Mucosa of rectum (tissue), 2 donors: ENCODE data around the gene TEDC2.
"Not testable (repeated sequence)": the region's sequence is repeated elsewhere in the genome, so short reads cannot be mapped to it uniquely, and the experiment has no call there.

Source experiments
- H3K27ac ChIP-seq, 2 donors: one replicate each; pipeline ENCODE4 v1.7.0; 2013; ENCODE audit warnings: inconsistent platforms in 2 of 2, low read depth in 2 of 2, low read length in 2 of 2
- H3K27me3 ChIP-seq, 2 donors: one replicate each; pipeline ENCODE4 v1.7.0; 2013; ENCODE audit warnings: low read length in 2 of 2; ENCODE audit not compliant: control insufficient read depth in 2 of 2, insufficient read depth in 2 of 2
- H3K36me3 ChIP-seq, 2 donors: one replicate each; pipeline ENCODE4 v1.7.0; 2013; ENCODE audit warnings: low read length in 2 of 2; ENCODE audit not compliant: control insufficient read depth in 2 of 2, insufficient read depth in 2 of 2
- H3K4me1 ChIP-seq, 2 donors: one replicate each; pipeline ENCODE4 v1.7.0; 2013; ENCODE audit warnings: low read length in 2 of 2, mild to moderate bottlenecking in 1 of 2; ENCODE audit not compliant: control insufficient read depth in 2 of 2, insufficient read depth in 2 of 2
- H3K4me3 ChIP-seq, 2 donors: one replicate each; pipeline ENCODE4 v1.7.0; 2013; ENCODE audit warnings: low read length in 2 of 2
- H3K9ac ChIP-seq, 2 donors: one replicate each; pipeline ENCODE4 v1.7.0; 2013; ENCODE audit warnings: low read length in 2 of 2, low read depth in 1 of 2, mild to moderate bottlenecking in 1 of 2
- H3K9me3 ChIP-seq, 2 donors: one replicate each; pipeline ENCODE4 v1.7.0; 2013; ENCODE audit warnings: low read length in 2 of 2; ENCODE audit not compliant: control insufficient read depth in 2 of 2
- donor health status: healthy.
- donor health status: Normal muscosa, but diverticular disease.

TEDC2 gene

DNA sequence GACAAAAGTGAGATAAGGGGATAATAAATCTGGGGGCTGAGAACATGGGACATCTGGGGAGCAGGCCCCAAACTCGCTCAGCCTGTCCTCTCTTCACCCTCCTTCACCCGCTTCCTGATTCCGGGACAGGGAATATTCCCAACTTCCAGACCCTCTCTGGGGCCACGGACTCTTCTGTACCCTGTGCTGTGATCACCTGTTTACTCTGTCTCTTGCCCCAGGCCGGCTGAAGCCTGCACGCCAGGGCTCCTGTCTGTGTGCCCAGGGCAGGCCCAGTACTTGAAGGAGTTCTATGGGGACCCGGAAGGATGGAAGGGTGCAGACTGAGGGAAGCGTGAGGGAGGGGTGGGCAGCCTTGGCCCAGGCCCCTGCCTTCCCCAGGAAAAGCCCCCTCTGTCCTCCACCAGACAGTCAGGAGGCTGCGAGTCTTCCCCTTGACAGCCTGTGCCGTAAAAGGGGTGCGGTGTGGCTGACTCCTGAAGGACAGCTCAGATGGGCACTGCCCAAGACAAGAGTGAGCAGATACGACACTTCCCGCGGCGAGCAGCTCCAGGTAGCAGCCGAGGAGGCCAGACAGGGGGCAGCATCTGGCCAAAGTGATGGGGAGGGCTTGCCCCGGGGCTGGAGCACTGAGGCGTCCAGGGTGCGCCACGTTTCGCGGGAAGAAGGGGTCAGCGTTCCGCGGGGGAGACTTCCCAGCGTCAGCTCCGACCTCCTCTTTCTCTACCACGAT, 31.7 kb upstream of the TEDC2 start:
- peak overlapping the region; percentile 43 to 67 for H3K27ac ChIP-seq
- peak overlapping the region; percentile 68 to 78 for H3K9ac ChIP-seq
- H3K4me3 ChIP-seq, result peak overlapping the region; percentile 74 to 77
- H3K4me1 ChIP-seq, result peaks cover 12 to 17% of the 10 kb centered on the region in 2 donors
- H3K9me3 ChIP-seq, result no peaks in the 10 kb centered on the region
- peaks cover 0 to 3% of the 10 kb centered on the region in 2 donors for H3K36me3 ChIP-seq
- H3K27me3 ChIP-seq, result no peaks in the 10 kb centered on the region

DNA sequence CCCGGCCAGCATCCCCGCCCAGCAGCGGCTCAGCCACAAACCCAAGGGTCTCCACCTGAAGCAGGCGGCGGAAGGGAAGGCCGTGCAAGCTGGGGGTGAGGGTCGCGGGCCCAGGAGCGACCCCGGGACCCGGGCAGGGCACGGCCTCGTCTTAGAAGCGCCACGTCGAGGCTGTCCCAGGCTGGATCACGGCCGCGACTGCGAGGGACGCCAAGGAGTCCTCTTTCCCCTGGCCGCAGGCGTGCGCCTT, 31.2 kb upstream of the TEDC2 start:
- Histone ChIP-seq H3K9ac (peak overlapping the region; percentile 68 to 78), H3K4me1 (peaks cover 12 to 17% of the 10 kb centered on the region in 2 donors), H3K36me3 (peaks cover 0 to 3% of the 10 kb centered on the region in 2 donors), H3K27me3 (no peaks in the 10 kb centered on the region), H3K27ac (peak overlapping the region; percentile 43 to 67), H3K4me3 (peak overlapping the region; percentile 74 to 77), H3K9me3 (no peaks in the 10 kb centered on the region)

DNA sequence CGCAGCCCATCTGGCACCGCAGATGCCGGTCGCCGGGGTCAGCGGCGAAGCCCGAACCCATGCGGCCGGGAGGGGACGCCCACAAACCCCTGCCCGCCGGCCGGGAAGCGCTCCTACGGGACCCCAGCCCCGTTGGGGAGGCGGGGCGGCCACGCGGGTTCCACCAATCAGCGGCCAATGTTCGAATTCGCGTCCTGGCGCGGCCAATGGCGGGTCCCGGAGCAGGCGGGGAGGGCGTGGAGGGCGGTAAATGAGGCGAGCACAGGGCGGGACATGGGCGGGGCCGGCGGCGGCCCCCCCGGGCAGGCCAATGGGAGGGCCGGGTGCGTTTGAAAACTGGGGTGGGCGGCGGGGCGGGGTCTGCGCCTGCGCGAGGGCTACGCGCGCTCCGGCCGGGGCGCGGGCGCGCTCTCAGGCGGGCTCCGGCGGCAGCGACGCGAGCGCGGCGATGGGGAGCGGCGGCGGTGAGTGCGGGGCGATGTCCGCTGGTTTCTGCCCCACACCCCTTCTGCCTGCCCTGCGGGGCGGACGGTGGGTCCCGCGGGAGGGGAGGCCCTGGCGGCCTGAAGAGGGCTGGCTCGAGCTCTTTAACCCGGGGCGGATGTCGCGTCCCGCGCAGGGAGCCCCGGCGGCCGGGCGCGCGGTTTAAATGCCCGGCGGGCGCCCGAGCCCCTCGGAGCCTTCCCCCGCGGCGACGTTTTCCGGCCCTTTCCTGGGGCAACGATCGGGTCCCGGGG, 30.7 kb upstream of the TEDC2 start, which contains the start of gene CCNF:
Gene CCNF (plus strand): TSS at position 414 of the 737 bp plus-strand sequence. CDS start 35 bp downstream, at position 449.
- Histone ChIP-seq H3K4me1 (peaks cover 12 to 17% of the 10 kb centered on the region in 2 donors), H3K36me3 (peaks cover 0 to 3% of the 10 kb centered on the region in 2 donors), H3K4me3 (peak within 1 kb of the TSS; percentile 77 to 79), H3K27me3 (no peaks in the 10 kb centered on the region), H3K9me3 (no peaks in the 10 kb centered on the region), H3K9ac (peak within 1 kb of the TSS; percentile 68 to 78), H3K27ac (peak within 1 kb of the TSS; percentile 43 to 67)

DNA sequence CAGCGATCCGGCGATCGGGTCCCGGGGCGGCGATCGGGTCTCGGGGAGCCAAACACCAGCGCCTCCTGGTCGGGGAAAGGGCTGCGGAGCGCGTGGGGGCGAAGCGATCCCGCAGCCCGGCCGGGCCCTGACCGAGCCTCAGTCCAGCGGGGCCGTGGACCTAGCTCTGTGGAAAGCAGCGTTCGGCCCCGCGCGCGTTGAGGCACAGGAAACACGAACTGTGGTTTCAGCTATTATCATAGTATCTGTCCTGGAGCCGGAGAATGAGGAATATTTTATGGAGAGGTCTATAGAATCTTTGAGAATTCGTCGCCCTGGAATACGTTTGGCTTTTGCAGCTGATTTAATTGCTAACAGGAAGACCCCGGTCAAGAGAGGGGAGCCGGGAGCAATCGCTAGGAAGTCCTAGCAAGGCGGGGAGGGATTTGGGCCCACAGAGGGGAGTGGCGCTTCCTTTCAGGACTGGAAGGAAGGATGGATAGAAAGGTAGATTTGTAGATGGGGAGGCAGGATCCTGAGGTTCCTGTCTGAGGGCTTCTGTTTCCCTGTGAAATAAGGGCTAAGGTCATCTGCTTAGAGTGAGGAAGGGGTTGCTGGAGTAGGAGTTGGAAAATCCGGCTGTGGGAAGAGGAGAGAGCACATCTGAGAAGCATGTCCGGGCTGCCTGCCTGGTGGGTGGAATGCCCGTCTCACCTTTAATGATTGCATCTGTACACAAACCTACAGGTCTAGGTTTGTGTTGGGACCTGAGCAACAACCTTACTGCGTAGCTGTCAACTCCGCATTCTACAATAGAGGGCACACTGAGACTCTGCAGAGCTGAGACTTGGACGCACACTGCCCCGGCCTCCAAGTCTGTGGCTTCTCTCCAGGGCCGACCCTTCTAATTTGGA, 29.9 kb upstream of the TEDC2 start:
- peak overlapping the region; percentile 56 to 78 for H3K9ac ChIP-seq
- peaks cover 12 to 17% of the 10 kb centered on the region in 2 donors for H3K4me1 ChIP-seq

DNA sequence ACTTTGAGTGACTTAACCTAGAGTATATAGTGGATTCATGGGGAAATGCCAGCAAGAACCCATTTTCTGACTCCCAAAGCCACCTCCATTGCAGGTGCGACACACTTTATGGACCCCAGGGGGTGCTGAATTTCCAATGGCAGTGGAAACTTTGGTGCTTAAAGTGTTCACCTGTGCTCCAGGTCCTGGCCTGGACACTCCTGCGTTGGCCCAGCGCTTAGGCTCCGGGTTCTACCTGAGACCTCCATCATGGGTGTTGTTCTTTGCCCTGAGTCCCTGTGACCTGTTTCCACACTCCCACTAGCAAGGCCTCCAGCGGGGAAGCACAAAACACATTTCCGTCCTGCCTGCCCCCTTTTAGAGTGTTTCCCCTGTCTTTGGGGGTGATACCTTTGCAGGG, 27.6 kb upstream of the TEDC2 start:
- Histone ChIP-seq H3K9me3 (no peaks in the 10 kb centered on the region), H3K4me1 (peaks cover 12 to 17% of the 10 kb centered on the region in 2 donors), H3K27me3 (no peaks in the 10 kb centered on the region), H3K4me3 (no peak overlapping the region), H3K27ac (no peak overlapping the region), H3K36me3 (peaks cover 3 to 9% of the 10 kb centered on the region in 2 donors), H3K9ac (no peak overlapping the region)

More for the DNA sequence above, 29.9 kb upstream of the TEDC2 start:
- Histone ChIP-seq H3K27ac (no peak overlapping the region), H3K4me3 (peak overlapping the region; percentile 73 to 79), H3K36me3 (peaks cover 2 to 3% of the 10 kb centered on the region in 2 donors), H3K9me3 (no peaks in the 10 kb centered on the region), H3K27me3 (no peaks in the 10 kb centered on the region)

DNA sequence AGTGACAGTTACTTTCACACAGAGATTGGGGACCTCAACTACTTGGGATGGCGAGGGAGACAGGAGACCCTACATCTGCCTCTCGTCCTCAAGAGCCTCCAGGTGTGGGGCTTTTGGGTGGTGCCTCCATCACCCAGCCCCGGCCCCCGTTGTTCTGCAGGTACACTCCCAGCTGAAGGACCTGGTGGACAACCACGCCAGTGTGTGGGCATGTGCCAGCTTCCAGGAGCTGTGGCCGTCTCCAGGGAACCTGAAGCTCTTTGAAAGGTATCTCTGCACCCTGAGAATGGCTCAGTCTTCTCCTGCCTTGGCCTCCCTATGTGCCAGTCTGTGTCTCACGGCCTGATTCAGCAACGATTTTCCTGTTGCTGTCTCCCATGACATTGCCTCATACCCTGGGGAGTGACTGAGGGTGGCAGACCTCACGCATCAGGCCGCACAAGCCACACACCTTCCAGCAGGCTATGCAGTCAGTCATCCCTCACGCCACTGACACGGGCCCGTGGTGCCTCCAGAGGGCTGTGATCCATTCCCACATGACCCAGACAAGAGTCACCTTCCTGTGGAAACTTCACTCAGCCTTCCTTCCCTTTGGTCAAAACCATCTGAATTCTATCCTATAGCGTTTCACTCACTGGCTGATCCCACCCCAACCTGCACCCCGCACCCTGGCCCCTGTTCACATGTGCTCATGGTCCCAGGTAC, 27.0 kb upstream of the TEDC2 start:
- Histone ChIP-seq H3K4me1 (peaks cover 12 to 17% of the 10 kb centered on the region in 2 donors), H3K36me3 (peaks cover 3 to 11% of the 10 kb centered on the region in 2 donors), H3K27ac (no peak overlapping the region), H3K27me3 (no peaks in the 10 kb centered on the region), H3K9ac (no peak overlapping the region), H3K9me3 (no peaks in the 10 kb centered on the region), H3K4me3 (no peak overlapping the region)

DNA sequence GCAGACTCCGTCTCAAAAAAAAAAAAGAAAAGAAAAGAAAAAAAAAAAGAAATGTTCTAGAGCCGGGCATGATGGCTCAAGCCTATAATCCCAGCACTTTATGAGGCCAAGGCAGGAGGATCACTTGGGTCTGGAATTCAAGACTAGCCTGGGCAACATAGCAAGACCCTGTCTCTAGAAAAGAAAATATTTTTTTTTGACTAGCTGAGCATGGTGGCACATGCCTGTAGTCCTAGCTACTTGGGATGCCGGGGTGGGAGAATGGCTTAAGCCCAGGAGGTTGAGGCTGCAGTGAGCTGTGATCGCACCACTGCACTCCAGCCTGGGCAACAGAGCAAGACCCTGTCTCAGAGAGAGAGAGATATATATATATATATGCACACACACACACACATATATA, 24.7 kb upstream of the TEDC2 start:
- not testable (repeated sequence) for H3K27ac ChIP-seq, H3K27me3 ChIP-seq, H3K4me1 ChIP-seq, H3K9me3 ChIP-seq, H3K9ac ChIP-seq, H3K4me3 ChIP-seq
- peaks cover 3 to 11% of the 10 kb centered on the region in 2 donors for H3K36me3 ChIP-seq

DNA sequence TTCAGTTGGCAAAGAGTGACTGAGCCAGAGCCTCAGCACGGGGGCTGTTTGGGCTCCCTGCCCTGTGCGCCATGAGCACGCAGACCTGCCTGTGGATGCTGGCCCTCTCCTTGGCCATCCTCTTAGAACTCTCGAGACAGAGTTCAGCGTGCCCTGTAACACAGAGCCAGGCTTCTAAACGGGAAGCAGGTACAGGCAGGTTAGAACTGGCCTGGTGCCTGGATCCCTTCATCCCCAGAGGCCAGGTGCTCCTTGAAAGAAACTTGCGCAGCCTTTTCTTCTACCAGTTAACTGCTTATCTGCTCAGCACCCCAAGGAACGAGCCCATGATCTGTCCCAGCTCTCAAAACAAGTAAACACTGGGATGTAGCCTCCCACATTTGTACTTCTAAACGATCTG, 23.8 kb upstream of the TEDC2 start:
- Histone ChIP-seq H3K9me3 (no peaks in the 10 kb centered on the region), H3K4me3 (no peak overlapping the region)

DNA sequence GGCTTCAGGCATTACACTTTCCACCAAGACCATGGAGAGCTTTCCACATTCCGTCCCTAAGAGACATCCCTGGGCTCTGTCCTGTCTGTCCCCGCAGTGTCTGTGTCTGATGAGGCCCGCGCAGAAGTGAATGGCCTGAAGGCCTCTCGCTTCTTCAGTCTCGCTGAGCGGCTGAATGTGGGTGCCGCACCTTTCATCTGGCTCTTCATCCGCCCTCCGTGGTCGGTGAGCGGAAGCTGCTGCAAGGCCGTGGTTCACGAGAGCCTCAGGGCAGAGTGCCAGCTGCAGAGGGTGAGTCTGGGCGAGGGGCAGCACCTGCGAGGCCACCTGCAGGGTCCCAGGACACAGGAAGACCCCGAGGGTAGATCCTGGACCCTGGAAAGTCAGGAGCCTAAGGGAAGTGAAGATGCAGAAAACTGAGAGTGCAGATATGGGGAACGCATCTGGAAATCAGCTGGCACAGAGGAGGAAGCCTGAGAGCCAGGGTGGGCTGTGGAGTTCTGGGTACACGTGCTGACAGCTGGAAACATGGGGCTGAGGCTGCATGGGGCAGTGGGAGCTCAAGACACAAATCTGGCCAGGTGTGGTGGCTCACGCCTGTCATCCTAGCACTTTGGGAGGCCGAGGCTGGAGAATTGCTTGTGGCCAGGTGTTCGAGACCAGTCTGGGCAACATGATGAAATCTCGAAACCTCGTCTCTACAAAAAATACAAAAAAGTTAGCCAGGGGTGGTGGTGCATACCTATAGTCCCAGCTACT, 22.7 kb upstream of the TEDC2 start:
- H3K27me3 ChIP-seq, result no peaks in the 10 kb centered on the region
- H3K27ac ChIP-seq, result no peak overlapping the region
- no peaks in the 10 kb centered on the region for H3K4me1 ChIP-seq
- no peaks in the 10 kb centered on the region for H3K9me3 ChIP-seq
- peaks cover 3 to 11% of the 10 kb centered on the region in 2 donors for H3K36me3 ChIP-seq
- no peak overlapping the region for H3K9ac ChIP-seq
- H3K4me3 ChIP-seq, result no peak overlapping the region

More for the DNA sequence above, 23.8 kb upstream of the TEDC2 start:
- no peak overlapping the region for H3K9ac ChIP-seq
- no peaks in the 10 kb centered on the region for H3K27me3 ChIP-seq
- no peaks in the 10 kb centered on the region for H3K4me1 ChIP-seq
- no peak overlapping the region for H3K27ac ChIP-seq
- H3K36me3 ChIP-seq, result peaks cover 3 to 11% of the 10 kb centered on the region in 2 donors
